ENCODE results near the gene PSME2. TPM values are rescaled to one million over a fixed set of nuclear protein-coding genes. Genes with fewer than 3 reads are reported as not detected.

The PSME2 gene
- total and polyA plus RNA-seq, 10 of the 15 experiments (the other 5 are each of a cell fraction or from before 2014, with no cell fraction given), result 510 to 3,542 (median 913) TPM

DNA sequence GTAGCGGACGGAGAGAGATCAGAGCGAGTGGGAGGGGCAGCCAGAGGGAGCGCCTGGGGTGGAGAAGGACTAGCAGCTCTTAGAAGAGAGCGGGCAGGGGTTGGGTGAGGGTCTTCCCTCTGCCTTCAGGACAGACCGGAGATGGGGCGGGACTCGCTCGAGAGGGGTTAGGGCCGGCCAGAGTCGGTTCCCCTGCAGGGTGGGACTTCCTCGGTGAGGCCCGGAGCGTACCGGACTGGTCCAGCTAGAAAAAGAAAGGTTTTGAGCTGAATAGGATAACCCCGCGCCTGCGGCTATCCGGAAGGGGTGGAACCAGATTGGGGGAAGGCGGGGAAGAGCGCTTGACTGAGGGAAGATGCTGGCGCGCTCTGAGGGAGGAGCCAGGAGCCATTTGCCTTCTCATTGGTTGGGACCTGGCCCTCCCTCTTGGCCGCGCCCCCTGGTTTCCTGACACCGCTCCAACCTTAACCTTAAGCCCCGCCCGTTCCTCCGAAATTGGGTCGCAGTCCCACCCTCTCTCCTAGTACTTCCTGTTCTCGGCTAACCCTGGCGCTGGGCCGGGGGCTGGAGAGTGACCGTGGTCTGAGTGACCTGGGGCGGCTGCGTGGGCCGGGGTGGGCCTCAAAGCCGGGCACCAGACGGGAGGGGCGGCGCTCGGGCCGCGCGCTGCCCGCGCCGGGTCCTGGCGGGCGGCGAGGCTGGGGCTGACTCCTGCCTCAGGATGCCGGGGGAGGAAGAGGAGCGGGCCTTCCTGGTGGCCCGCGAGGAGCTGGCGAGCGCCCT lies 759 bp upstream of the PSME2 start, which contains the start of gene RNF31 (continued):
- TF ChIP-seq PBX3 (IDR thresholded peaks at IDR 0.05; ENCODE audit: insufficient replicate concordance, low read depth, low read length), result peak; percentile 22
- peak; percentile 55; the same call in 1 of the 2 replicates for TF ChIP-seq NR2F1 (conservative IDR thresholded peaks at IDR 0.05)
- TF ChIP-seq LARP7 (IDR thresholded peaks at IDR 0.05), result peak; percentile 86
- peak; percentile 21; the same call in 1 of the 2 replicates for TF ChIP-seq RB1 (IDR thresholded peaks at IDR 0.05; ENCODE audit: borderline replicate concordance)
- peak; percentile 35; the same call in 1 of the 2 replicates for TF ChIP-seq TAF1 (IDR thresholded peaks at IDR 0.05; ENCODE audit: borderline replicate concordance, low read depth, low read length)
- peak; percentile 28 for TF ChIP-seq POLR2A (IDR thresholded peaks at IDR 0.05; ENCODE audit: low read depth, low read length)
- TF ChIP-seq NFYB (IDR thresholded peaks at IDR 0.05; ENCODE audit: insufficient read depth, low read depth, low read length), result peak; percentile 89
- no peak for TF ChIP-seq SREBF1 (IDR thresholded peaks at IDR 0.05; ENCODE audit: low read length)
- peak; percentile 53; the same call in 1 of the 2 replicates for TF ChIP-seq ZNF24 (IDR thresholded peaks at IDR 0.05)
- no peak for TF ChIP-seq IRF4 (IDR thresholded peaks at IDR 0.05; ENCODE audit: low read depth, low read length)
- TF ChIP-seq REST (IDR thresholded peaks at IDR 0.05; ENCODE audit: low read depth, low read length), result no peak
- TF ChIP-seq, protein P1, sequence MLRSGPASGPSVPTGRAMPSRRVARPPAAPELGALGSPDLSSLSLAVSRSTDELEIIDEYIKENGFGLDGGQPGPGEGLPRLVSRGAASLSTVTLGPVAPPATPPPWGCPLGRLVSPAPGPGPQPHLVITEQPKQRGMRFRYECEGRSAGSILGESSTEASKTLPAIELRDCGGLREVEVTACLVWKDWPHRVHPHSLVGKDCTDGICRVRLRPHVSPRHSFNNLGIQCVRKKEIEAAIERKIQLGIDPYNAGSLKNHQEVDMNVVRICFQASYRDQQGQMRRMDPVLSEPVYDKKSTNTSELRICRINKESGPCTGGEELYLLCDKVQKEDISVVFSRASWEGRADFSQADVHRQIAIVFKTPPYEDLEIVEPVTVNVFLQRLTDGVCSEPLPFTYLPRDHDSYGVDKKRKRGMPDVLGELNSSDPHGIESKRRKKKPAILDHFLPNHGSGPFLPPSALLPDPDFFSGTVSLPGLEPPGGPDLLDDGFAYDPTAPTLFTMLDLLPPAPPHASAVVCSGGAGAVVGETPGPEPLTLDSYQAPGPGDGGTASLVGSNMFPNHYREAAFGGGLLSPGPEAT (IDR thresholded peaks at IDR 0.05; ENCODE audit: low read depth), result peak; percentile 59; the same call in 1 of the 2 replicates
- peak; percentile 19; the same call in 1 of the 2 replicates for TF ChIP-seq CBFB (IDR thresholded peaks at IDR 0.05; ENCODE audit: low read depth)
- TF ChIP-seq ATF3 (IDR thresholded peaks at IDR 0.05; ENCODE audit: borderline replicate concordance, extremely low read depth, low read depth, low read length), result no peak
- TF ChIP-seq NR2C1 (IDR thresholded peaks at IDR 0.05), result peak; percentile 85
- peak; percentile 31 for TF ChIP-seq GATAD2B (conservative IDR thresholded peaks at IDR 0.05; ENCODE audit: low read depth)
- peak; percentile 23 for TF ChIP-seq E2F8 (IDR thresholded peaks at IDR 0.05; ENCODE audit: low read depth, partially characterized antibody)
- 0 out of 2 replicates have a peak, but pooled peaks have one; percentile 37 for TF ChIP-seq ZNF207 (IDR thresholded peaks at IDR 0.05; ENCODE audit: borderline replicate concordance)
